Measurements from ENCODE around the gene MCF2L.
"Not testable (repeated sequence)": the region's sequence is repeated elsewhere in the genome, so short reads cannot be mapped to it uniquely, and the experiment has no call there.

Gene MCF2L

GRCh38 chr13:112968910-112969691 lies at the start of gene MCF2L:
TSS of gene MCF2L (plus strand) at chr13:112969214. CDS start at chr13:112969380, 166 bp downstream.
- peak; percentile 51 for DNase-seq (ENCODE audit: low read depth)

GRCh38 chr13:112923962-112924361 lies 45.1 kb upstream of the MCF2L start:
- no peak for DNase-seq (ENCODE audit: low read depth)

GRCh38 chr13:112924365-112924764 lies 44.6 kb upstream of the MCF2L start:
- DNase-seq (ENCODE audit: low read depth) = no peak

GRCh38 chr13:112926003-112926402 lies 43.0 kb upstream of the MCF2L start:
- no peak for DNase-seq (ENCODE audit: low read depth)

- no peak for DNase-seq (ENCODE audit: low read depth)
Observed at GRCh38 chr13:112926993-112927392, 42.0 kb upstream of the MCF2L start.

GRCh38 chr13:112928020-112928971 lies 40.7 kb upstream of the MCF2L start:
- DNase-seq (ENCODE audit: low read depth) = no peak

GRCh38 chr13:112928972-112929782 lies 39.8 kb upstream of the MCF2L start:
- no peak for DNase-seq (ENCODE audit: low read depth)

- DNase-seq (ENCODE audit: low read depth) = no peak
Observed at GRCh38 chr13:112929783-112930055, 39.3 kb upstream of the MCF2L start.

- DNase-seq (ENCODE audit: low read depth) = no peak
Observed at GRCh38 chr13:112930192-112930591, 38.8 kb upstream of the MCF2L start.

- no peak for DNase-seq (ENCODE audit: low read depth)
Observed at GRCh38 chr13:112931028-112931934, 37.7 kb upstream of the MCF2L start.

- DNase-seq (ENCODE audit: low read depth) = no peak
Observed at GRCh38 chr13:112932971-112933370, 36.0 kb upstream of the MCF2L start.

GRCh38 chr13:112933649-112934048 lies 35.4 kb upstream of the MCF2L start:
- DNase-seq (ENCODE audit: low read depth) = no peak

- no peak for DNase-seq (ENCODE audit: low read depth)
Observed at GRCh38 chr13:112934078-112934477, 34.9 kb upstream of the MCF2L start.

- DNase-seq (ENCODE audit: low read depth) = no peak
Observed at GRCh38 chr13:112938680-112939079, 30.3 kb upstream of the MCF2L start.

GRCh38 chr13:112940236-112940635 lies 28.8 kb upstream of the MCF2L start:
- no peak for DNase-seq (ENCODE audit: low read depth)

- no peak for DNase-seq (ENCODE audit: low read depth)
Observed at GRCh38 chr13:112941349-112941748, 27.7 kb upstream of the MCF2L start.

- DNase-seq (ENCODE audit: low read depth) = not testable (repeated sequence)
Observed at GRCh38 chr13:112941765-112942164, 27.2 kb upstream of the MCF2L start.

- DNase-seq (ENCODE audit: low read depth) = peak; percentile 86
Observed at GRCh38 chr13:112942689-112943308, 26.2 kb upstream of the MCF2L start.

GRCh38 chr13:112943309-112944125 lies 25.5 kb upstream of the MCF2L start:
- no peak for DNase-seq (ENCODE audit: low read depth)

- no peak for DNase-seq (ENCODE audit: low read depth)
Observed at GRCh38 chr13:112947796-112948195, 21.2 kb upstream of the MCF2L start.

Data from stimulated activated CD8-positive, alpha-beta memory T cell treated with anti-CD3 and anti-CD28 coated beads, Interleukin-12 subunit alpha, Interleukin-12 subunit beta, amount 100 ng/mL, for 4 hours (primary cell).